ENCODE data around the gene CHST2.
A peak's percentile ranks its signal among the peaks of the same experiment; 100 is the strongest.
"Not testable (repeated sequence)": the region's sequence is repeated elsewhere in the genome, so short reads cannot be mapped to it uniquely, and the experiment has no call there.

The CHST2 gene

GRCh38 chr3:143134471-143134870 is 14.9 kb downstream of the CHST2 start:
- no peak for DNase-seq (ENCODE audit: low read depth, low spot score)

GRCh38 chr3:143135150-143135549 is 15.6 kb downstream of the CHST2 start:
- peak; percentile 77 for DNase-seq (ENCODE audit: low read depth, low spot score)

- no peak for DNase-seq (ENCODE audit: low read depth, low spot score)
These were observed 18.0 kb downstream of the CHST2 start for GRCh38 chr3:143137435-143138036.

- DNase-seq (ENCODE audit: low read depth, low spot score) = no peak
These were observed 19.4 kb downstream of the CHST2 start for GRCh38 chr3:143138953-143139352.

GRCh38 chr3:143139762-143140161 is 20.2 kb downstream of the CHST2 start:
- no peak for DNase-seq (ENCODE audit: low read depth, low spot score)

GRCh38 chr3:143140550-143140949 is 21.0 kb downstream of the CHST2 start:
- DNase-seq (ENCODE audit: low read depth, low spot score) = no peak

GRCh38 chr3:143142354-143142753 is 22.8 kb downstream of the CHST2 start:
- DNase-seq (ENCODE audit: low read depth, low spot score) = no peak

GRCh38 chr3:143145906-143146305 is 26.3 kb downstream of the CHST2 start:
- DNase-seq (ENCODE audit: low read depth, low spot score) = no peak

- no peak for DNase-seq (ENCODE audit: low read depth, low spot score)
These were observed 27.1 kb downstream of the CHST2 start for GRCh38 chr3:143146486-143147274.

GRCh38 chr3:143147707-143148106 is 28.1 kb downstream of the CHST2 start:
- no peak for DNase-seq (ENCODE audit: low read depth, low spot score)

GRCh38 chr3:143150071-143150470 is 30.5 kb downstream of the CHST2 start:
- DNase-seq (ENCODE audit: low read depth, low spot score) = no peak

GRCh38 chr3:143151004-143151731 is 31.6 kb downstream of the CHST2 start:
- DNase-seq (ENCODE audit: low read depth, low spot score) = no peak

- no peak for DNase-seq (ENCODE audit: low read depth, low spot score)
These were observed 32.5 kb downstream of the CHST2 start for GRCh38 chr3:143152043-143152442.

- no peak for DNase-seq (ENCODE audit: low read depth, low spot score)
These were observed 36.2 kb downstream of the CHST2 start for GRCh38 chr3:143155756-143156155.

- DNase-seq (ENCODE audit: low read depth, low spot score) = no peak
These were observed 38.7 kb downstream of the CHST2 start for GRCh38 chr3:143158014-143158988.

GRCh38 chr3:143160437-143160836 is 40.9 kb downstream of the CHST2 start:
- peak; percentile 18 for DNase-seq (ENCODE audit: low read depth, low spot score)

- no peak for DNase-seq (ENCODE audit: low read depth, low spot score)
These were observed 44.1 kb downstream of the CHST2 start for GRCh38 chr3:143163562-143164100.

GRCh38 chr3:143165211-143165610 is 45.6 kb downstream of the CHST2 start:
- DNase-seq (ENCODE audit: low read depth, low spot score) = no peak

GRCh38 chr3:143165612-143166285 is 46.2 kb downstream of the CHST2 start:
- DNase-seq (ENCODE audit: low read depth, low spot score) = not testable (repeated sequence)

- no peak for DNase-seq (ENCODE audit: low read depth, low spot score)
These were observed 46.8 kb downstream of the CHST2 start for GRCh38 chr3:143166376-143166775.
